Stimulated activated effector memory CD8-positive, alpha-beta T cell treated with anti-CD3 and anti-CD28 coated beads, Interleukin-12 subunit alpha, Interleukin-12 subunit beta, amount 100 ng/mL, for 72 hours (primary cell): ENCODE data around the gene PPEF1.

Experiments used
- ATAC-seq: fragments of 150-1000 bp; cut with Tn5 transposase; 2 replicates; pipeline ENCODE4 v1.10.0; 2021
- DNase-seq, 2 donors: peaks; one replicate each; pipeline ENCODE4 v3.0.0; 2021 to 2022; ENCODE audit warnings: low spot score in 2 of 2
- H3K27ac Mint-ChIP-seq: one replicate; pipeline ENCODE4 v1.8.0; 2022; ENCODE audit warnings: mild to moderate bottlenecking, mixed read lengths
- H3K36me3 Mint-ChIP-seq: one replicate; pipeline ENCODE4 v1.8.0; 2022; ENCODE audit warnings: mild to moderate bottlenecking, mixed read lengths
- H3K4me1 Mint-ChIP-seq: one replicate; pipeline ENCODE4 v1.8.0; 2022; ENCODE audit warnings: mixed read lengths
- H3K4me3 Mint-ChIP-seq: one replicate; pipeline ENCODE4 v1.8.0; 2022; ENCODE audit warnings: mild to moderate bottlenecking, mixed read lengths
- H3K9me3 Mint-ChIP-seq: one replicate; pipeline ENCODE4 v1.8.0; 2022; ENCODE audit warnings: mixed read lengths

PPEF1 gene

GRCh38 chrX:18707426-18708049 lies at the start of gene PPEF1:
Gene PPEF1 (plus strand): TSS chrX:18707645. CDS start chrX:18707781, 136 bp downstream.
- DNase-seq = no peak
- Mint-ChIP-seq H3K4me1 (no peaks in the 10 kb centered on the region), H3K4me3 (no peak within 1 kb of the TSS), H3K36me3 (no peaks in the 10 kb centered on the region), H3K27ac (no peak within 1 kb of the TSS), H3K9me3 (no peaks in the 10 kb centered on the region)
- no peak for ATAC-seq

- no peaks in the 10 kb centered on the region for H3K36me3 Mint-ChIP-seq
- no peak for ATAC-seq
- H3K4me3 Mint-ChIP-seq = no peak overlapping the region
- H3K27ac Mint-ChIP-seq = no peak overlapping the region
- peaks cover 2% of the 10 kb centered on the region for H3K9me3 Mint-ChIP-seq
- DNase-seq = no peak
- H3K4me1 Mint-ChIP-seq = peaks cover 3% of the 10 kb centered on the region
Measured at GRCh38 chrX:18661273-18661672, 46.2 kb upstream of the PPEF1 start.

GRCh38 chrX:18664947-18665346 lies 42.5 kb upstream of the PPEF1 start:
- H3K4me3 Mint-ChIP-seq = no peak overlapping the region
- H3K27ac Mint-ChIP-seq = no peak overlapping the region
- ATAC-seq (no peak), DNase-seq (no peak)
- H3K9me3 Mint-ChIP-seq = peaks cover 2% of the 10 kb centered on the region
- peaks cover 4% of the 10 kb centered on the region for H3K4me1 Mint-ChIP-seq
- H3K36me3 Mint-ChIP-seq = no peaks in the 10 kb centered on the region

- Mint-ChIP-seq H3K36me3 (no peaks in the 10 kb centered on the region), H3K4me3 (no peak overlapping the region), H3K9me3 (peaks cover 2% of the 10 kb centered on the region), H3K4me1 (peaks cover 4% of the 10 kb centered on the region), H3K27ac (no peak overlapping the region)
- no peak for ATAC-seq
- DNase-seq = no peak
Measured at GRCh38 chrX:18666614-18667013, 40.8 kb upstream of the PPEF1 start.

- DNase-seq = no peak
- H3K4me1 Mint-ChIP-seq = peaks cover 4% of the 10 kb centered on the region
- no peak overlapping the region for H3K4me3 Mint-ChIP-seq
- no peak overlapping the region for H3K27ac Mint-ChIP-seq
- H3K9me3 Mint-ChIP-seq = peaks cover 2% of the 10 kb centered on the region
- no peaks in the 10 kb centered on the region for H3K36me3 Mint-ChIP-seq
- no peak for ATAC-seq
Measured at GRCh38 chrX:18668071-18668835, 39.2 kb upstream of the PPEF1 start.

- no peak for DNase-seq
- Mint-ChIP-seq H3K36me3 (peaks cover 22% of the 10 kb centered on the region), H3K9me3 (no peaks in the 10 kb centered on the region), H3K4me3 (no peak within 1 kb of the TSS), H3K4me1 (no peaks in the 10 kb centered on the region), H3K27ac (no peak within 1 kb of the TSS)
- no peak for ATAC-seq
Measured at GRCh38 chrX:18672008-18672407, 35.4 kb upstream of the PPEF1 start, which contains the start of gene RS1. Gene RS1 (minus strand): TSS chrX:18672108. CDS start chrX:18672068, 40 bp downstream.

GRCh38 chrX:18674417-18674787 lies 33.0 kb upstream of the PPEF1 start:
- peaks cover 22% of the 10 kb centered on the region for H3K36me3 Mint-ChIP-seq
- H3K9me3 Mint-ChIP-seq = no peaks in the 10 kb centered on the region
- peak; percentile 52 for ATAC-seq
- H3K4me3 Mint-ChIP-seq = peak overlapping the region; percentile 61
- peak overlapping the region; percentile 94 for H3K27ac Mint-ChIP-seq
- H3K4me1 Mint-ChIP-seq = peaks cover 5% of the 10 kb centered on the region
- DNase-seq = peak; percentile 2 to 56

- Mint-ChIP-seq H3K27ac (peak overlapping the region; percentile 94), H3K9me3 (no peaks in the 10 kb centered on the region), H3K36me3 (peaks cover 22% of the 10 kb centered on the region), H3K4me3 (peak overlapping the region; percentile 61), H3K4me1 (peaks cover 5% of the 10 kb centered on the region)
- peak; percentile 88 for ATAC-seq
- peak; percentile 77 to 89 for DNase-seq
Measured at GRCh38 chrX:18674788-18675735, 32.4 kb upstream of the PPEF1 start.

- Mint-ChIP-seq H3K9me3 (no peaks in the 10 kb centered on the region), H3K4me1 (peaks cover 5% of the 10 kb centered on the region), H3K27ac (no peak overlapping the region), H3K36me3 (peaks cover 22% of the 10 kb centered on the region), H3K4me3 (peak overlapping the region; percentile 61)
- DNase-seq = no peak
- no peak for ATAC-seq
Measured at GRCh38 chrX:18676050-18676449, 31.4 kb upstream of the PPEF1 start.

GRCh38 chrX:18676470-18676869 lies 31.0 kb upstream of the PPEF1 start:
- Mint-ChIP-seq H3K9me3 (no peaks in the 10 kb centered on the region), H3K27ac (no peak overlapping the region), H3K36me3 (peaks cover 22% of the 10 kb centered on the region), H3K4me1 (peaks cover 5% of the 10 kb centered on the region), H3K4me3 (no peak overlapping the region)
- no peak for DNase-seq
- ATAC-seq = no peak

GRCh38 chrX:18677161-18677869 lies 30.1 kb upstream of the PPEF1 start:
- Mint-ChIP-seq H3K4me3 (no peak overlapping the region), H3K36me3 (peaks cover 22% of the 10 kb centered on the region), H3K4me1 (peaks cover 5% of the 10 kb centered on the region), H3K9me3 (no peaks in the 10 kb centered on the region), H3K27ac (no peak overlapping the region)
- no peak for DNase-seq
- no peak for ATAC-seq

- H3K27ac Mint-ChIP-seq = no peak overlapping the region
- H3K4me3 Mint-ChIP-seq = no peak overlapping the region
- no peak for DNase-seq
- ATAC-seq = no peak
- H3K4me1 Mint-ChIP-seq = peaks cover 5% of the 10 kb centered on the region
- H3K36me3 Mint-ChIP-seq = no peaks in the 10 kb centered on the region
- no peaks in the 10 kb centered on the region for H3K9me3 Mint-ChIP-seq
Measured at GRCh38 chrX:18681996-18682395, 25.4 kb upstream of the PPEF1 start.

- Mint-ChIP-seq H3K27ac (no peak overlapping the region), H3K9me3 (no peaks in the 10 kb centered on the region), H3K4me1 (peaks cover 5% of the 10 kb centered on the region), H3K36me3 (no peaks in the 10 kb centered on the region), H3K4me3 (no peak overlapping the region)
- ATAC-seq (no peak), DNase-seq (no peak)
Measured at GRCh38 chrX:18682979-18683387, 24.5 kb upstream of the PPEF1 start.

- Mint-ChIP-seq H3K27ac (no peak overlapping the region), H3K36me3 (no peaks in the 10 kb centered on the region), H3K4me3 (no peak overlapping the region), H3K9me3 (no peaks in the 10 kb centered on the region), H3K4me1 (no peaks in the 10 kb centered on the region)
- DNase-seq = no peak
- no peak for ATAC-seq
Measured at GRCh38 chrX:18687856-18688495, 19.5 kb upstream of the PPEF1 start.
